ENCODE results near the gene TAF10. TPM values are rescaled to one million over a fixed set of nuclear protein-coding genes. Genes with fewer than 3 reads are reported as not detected.

Gene TAF10
- total and polyA plus RNA-seq, 4 donors: 10.5 to 58.1 (median 31.5) TPM

- no peak for DNase-seq (ENCODE audit: low spot score)
- no peaks in the 10 kb centered on the region for H3K27me3 ChIP-seq (ENCODE audit: control insufficient read depth in 4 of 4, insufficient read depth in 4 of 4, low read length in 3 of 4)
- peaks cover 0 to 2% (median 0%) of the 10 kb centered on the region in 4 donors for H3K36me3 ChIP-seq (ENCODE audit: control insufficient read depth in 4 of 4, insufficient read depth in 3 of 4, low read depth in 1 of 4, low read length in 3 of 4)
- WGBS: 60% methylated on average over 22 of the region's 22 CpGs
- no peak overlapping the region for H3K9ac ChIP-seq (ENCODE audit: low read depth in 1 of 2, low read length in 2 of 2)
- H3K9me3 ChIP-seq (ENCODE audit: control insufficient read depth in 4 of 4, low read length in 3 of 4): no peaks in the 10 kb centered on the region
- H3K4me3 ChIP-seq (ENCODE audit: low read depth in 1 of 3, low read length in 3 of 3): no peak overlapping the region
- no peak for TF ChIP-seq NR2F2 (IDR thresholded peaks at IDR 0.05)
- no peak overlapping the region for H3K27ac ChIP-seq (ENCODE audit: low read depth in 1 of 2, low read length in 2 of 2)
- H3K4me1 ChIP-seq (ENCODE audit: control insufficient read depth in 4 of 4, insufficient read depth in 4 of 4, low read length in 3 of 4): peaks cover 3 to 25% (median 22%) of the 10 kb centered on the region in 4 donors
These were observed 40.5 kb downstream of the TAF10 start for GRCh38 chr11:6571434-6572008.

- no peak overlapping the region for H3K4me3 ChIP-seq (ENCODE audit: low read depth in 1 of 3, low read length in 3 of 3)
- no peak overlapping the region for H3K9ac ChIP-seq (ENCODE audit: low read depth in 1 of 2, low read length in 2 of 2)
- TF ChIP-seq TAF1 (conservative IDR thresholded peaks at IDR 0.05) (no peak), EGR1 (IDR thresholded peaks at IDR 0.05; ENCODE audit: low read depth in 2 of 2) (no peak), SP1 (IDR thresholded peaks at IDR 0.05) (no peak), FOXA2 (IDR thresholded peaks at IDR 0.05) (no peak), FOXA1 (IDR thresholded peaks at IDR 0.05) (no peak), YY1 (IDR thresholded peaks at IDR 0.05) (no peak), HNF4G (IDR thresholded peaks at IDR 0.05) (no peak), RXRA (IDR thresholded peaks at IDR 0.05) (no peak), JUND (IDR thresholded peaks at IDR 0.05) (no peak)
- no peak overlapping the region for H3K27ac ChIP-seq (ENCODE audit: low read depth in 1 of 2, low read length in 2 of 2)
- peaks cover 3 to 30% (median 26%) of the 10 kb centered on the region in 4 donors for H3K4me1 ChIP-seq (ENCODE audit: control insufficient read depth in 4 of 4, insufficient read depth in 4 of 4, low read length in 3 of 4)
- 60% methylated on average over 62 of the region's 62 CpGs for WGBS
- H3K36me3 ChIP-seq (ENCODE audit: control insufficient read depth in 4 of 4, insufficient read depth in 3 of 4, low read depth in 1 of 4, low read length in 3 of 4): peaks cover 0 to 2% (median 0%) of the 10 kb centered on the region in 4 donors
- no peaks in the 10 kb centered on the region for H3K27me3 ChIP-seq (ENCODE audit: control insufficient read depth in 4 of 4, insufficient read depth in 4 of 4, low read length in 3 of 4)
- H3K9me3 ChIP-seq (ENCODE audit: control insufficient read depth in 4 of 4, low read length in 3 of 4): no peaks in the 10 kb centered on the region
- DNase-seq (ENCODE audit: low spot score): no peak
These were observed 41.2 kb downstream of the TAF10 start for GRCh38 chr11:6570691-6571427.

- Histone ChIP-seq H3K4me3 (ENCODE audit: low read depth in 1 of 3, low read length in 3 of 3) (no peak overlapping the region), H3K27ac (ENCODE audit: low read depth in 1 of 2, low read length in 2 of 2) (no peak overlapping the region), H3K27me3 (ENCODE audit: control insufficient read depth in 4 of 4, insufficient read depth in 4 of 4, low read length in 3 of 4) (no peaks in the 10 kb centered on the region), H3K9ac (ENCODE audit: low read depth in 1 of 2, low read length in 2 of 2) (no peak overlapping the region), H3K36me3 (ENCODE audit: control insufficient read depth in 4 of 4, insufficient read depth in 3 of 4, low read depth in 1 of 4, low read length in 3 of 4) (peaks cover 0 to 2% (median 0%) of the 10 kb centered on the region in 4 donors), H3K4me1 (ENCODE audit: control insufficient read depth in 4 of 4, insufficient read depth in 4 of 4, low read length in 3 of 4) (peaks cover 3 to 30% (median 26%) of the 10 kb centered on the region in 4 donors), H3K9me3 (ENCODE audit: control insufficient read depth in 4 of 4, low read length in 3 of 4) (no peaks in the 10 kb centered on the region)
- no peak for DNase-seq (ENCODE audit: low spot score)
- WGBS: 97% methylated on average over 5 of the region's 5 CpGs
- no peak for TF ChIP-seq HNF4A (conservative IDR thresholded peaks at IDR 0.05)
- TF ChIP-seq SP1 (IDR thresholded peaks at IDR 0.05): no peak
- no peak for TF ChIP-seq HNF4G (IDR thresholded peaks at IDR 0.05)
- no peak for TF ChIP-seq ZBTB33 (IDR thresholded peaks at IDR 0.05)
- no peak for TF ChIP-seq MAX (IDR thresholded peaks at IDR 0.05)
- TF ChIP-seq REST (IDR thresholded peaks at IDR 0.05): no peak
- TF ChIP-seq CTCF (IDR thresholded peaks at IDR 0.05; ENCODE audit: low read depth, low read length, missing input control): no peak
- TF ChIP-seq ATF3 (IDR thresholded peaks at IDR 0.05): no peak
These were observed 42.3 kb downstream of the TAF10 start for GRCh38 chr11:6569706-6570105.
